H1 (cell line): Measurements from ENCODE around the gene CCDC63. TPM values are rescaled to one million over a fixed set of nuclear protein-coding genes. Genes with fewer than 3 reads are reported as not detected.

Experiments used
- CTCF ChIA-PET: fragments of 300-600 bp; sonication (Branson Sonifier 250); formaldehyde crosslinking; loops from one replicate; lab custom pipeline; 2021; ENCODE audit not compliant: partially characterized antibody; lab: Charles Lee
- POLR2A ChIA-PET: fragments of 300-600 bp; sonication (Branson Sonifier 250); formaldehyde crosslinking; loops from one replicate; lab custom pipeline; 2021; ENCODE audit warnings: inconsistent platforms; ENCODE audit not compliant: partially characterized antibody; lab: Charles Lee
- DNase-seq, 2 experiments: peaks; one replicate each; pipeline versions ENCODE4 v3.0.0 to v3.0.0-alpha.2; 2010 to 2022; ENCODE audit warnings: low spot score in 2 of 2, low read depth in 1 of 2, mixed read lengths in 1 of 2
- FAIRE-seq: peaks from 2 replicates; lab custom pipeline; 2011; peaks lifted over from hg19 to GRCh38; lab: Jason Lieb, UNC
- H2AFZ ChIP-seq: 2 replicates; pipeline ENCODE4 v1.8.1; 2012; ENCODE audit warnings: low read length, inconsistent platforms
- H2AK5ac ChIP-seq: 2 replicates; pipeline ENCODE4 v1.6.1; 2013; ENCODE audit warnings: low read depth, low read length
- H2BK120ac ChIP-seq: replicated peaks from 2 replicates; pipeline ENCODE3; 2013; ENCODE audit warnings: low read depth, low read length, inconsistent platforms
- H2BK12ac ChIP-seq: 2 replicates; pipeline ENCODE4 v1.6.1; 2013; ENCODE audit warnings: low read depth, low read length
- H2BK15ac ChIP-seq: 2 replicates; pipeline ENCODE4 v1.6.1; 2013; ENCODE audit warnings: low read length
- H2BK20ac ChIP-seq: 2 replicates; pipeline ENCODE4 v1.6.1; 2013; ENCODE audit warnings: low read length
- H2BK5ac ChIP-seq: 2 replicates; pipeline ENCODE4 v1.6.1; 2013; ENCODE audit warnings: low read depth, low read length
- H3K14ac ChIP-seq: 2 replicates; pipeline ENCODE4 v1.6.1; 2013; ENCODE audit warnings: inconsistent platforms; ENCODE audit not compliant: insufficient read length
- H3K18ac ChIP-seq: 2 replicates; pipeline ENCODE4 v1.6.1; 2013; ENCODE audit warnings: low read length; ENCODE audit errors: extremely low read depth
- H3K23ac ChIP-seq: 2 replicates; pipeline ENCODE4 v1.6.1; 2013; ENCODE audit warnings: inconsistent platforms; ENCODE audit not compliant: insufficient read length
- H3K23me2 ChIP-seq: 2 replicates; pipeline ENCODE4 v1.6.1; 2013; ENCODE audit warnings: low read depth, low read length
- H3K27ac ChIP-seq: 2 replicates; pipeline ENCODE4 v1.6.1; 2011; ENCODE audit warnings: low read depth, low read length, inconsistent platforms
- H3K27me3 ChIP-seq, 4 experiments: replicated peaks in 1 of 4; 1 replicate in 1 of 4; 2 replicates in 3 of 4; pipeline versions ENCODE4 v1.6.1 to v1.8.1; 2011 to 2013; ENCODE audit warnings: low read length in 3 of 4, mild to moderate bottlenecking in 3 of 4, inconsistent platforms in 2 of 4, mixed read lengths in 2 of 4, moderate library complexity in 1 of 4; ENCODE audit not compliant: control insufficient read depth in 3 of 4, insufficient read depth in 3 of 4; ENCODE audit errors: extremely low read depth in 1 of 4
- H3K36me3 ChIP-seq, 4 experiments: 2 replicates each; pipeline versions ENCODE4 v1.6.1 to v1.8.1; 2011 to 2013; ENCODE audit warnings: mild to moderate bottlenecking in 4 of 4, low read length in 3 of 4, moderate library complexity in 2 of 4, control low read depth in 1 of 4, inconsistent platforms in 1 of 4; ENCODE audit not compliant: insufficient read depth in 4 of 4, control insufficient read depth in 2 of 4
- H3K4ac ChIP-seq: replicated peaks from 2 replicates; pipeline ENCODE3; 2013; ENCODE audit warnings: low read length, low read depth, mixed read lengths, inconsistent platforms; ENCODE audit not compliant: insufficient read length
- H3K4me1 ChIP-seq, 4 experiments: replicated peaks in 1 of 4; 1 replicate in 1 of 4; 2 replicates in 3 of 4; pipeline versions ENCODE4 v1.6.1 to v1.8.1; 2011 to 2013; ENCODE audit warnings: low read length in 3 of 4, inconsistent platforms in 2 of 4, mixed read lengths in 1 of 4; ENCODE audit not compliant: insufficient read depth in 4 of 4, control insufficient read depth in 3 of 4
- H3K4me2 ChIP-seq, 2 experiments: 2 replicates each; pipeline versions ENCODE4 v1.6.1 to v1.8.1; 2011 to 2013; ENCODE audit warnings: low read depth in 2 of 2, low read length in 2 of 2, control low read depth in 1 of 2, inconsistent platforms in 1 of 2, mild to moderate bottlenecking in 1 of 2; ENCODE audit not compliant: insufficient read depth in 1 of 2
- H3K4me3 ChIP-seq, 4 experiments: fragments of 200-600, 300-600 bp in 1 of 4; sonication (generic), shearing (Covaris generic), sonication (Bioruptor Twin) in 1 of 4; 2 replicates each; pipeline versions ENCODE4 v1.5.1 to v1.8.1; 2011 to 2016; ENCODE audit warnings: low read length in 4 of 4, low read depth in 3 of 4, control low read depth in 2 of 4, inconsistent platforms in 2 of 4, mild to moderate bottlenecking in 2 of 4, mixed read lengths in 1 of 4, moderate library complexity in 1 of 4; ENCODE audit not compliant: insufficient read depth in 2 of 4; ENCODE audit errors: extremely low read depth in 1 of 4
- H3K56ac ChIP-seq: replicated peaks from 2 replicates; pipeline ENCODE3; 2013; ENCODE audit warnings: low read depth, mild to moderate bottlenecking, mixed read lengths, low read length, inconsistent platforms; ENCODE audit not compliant: insufficient read length
- H3K79me1 ChIP-seq: 2 replicates; pipeline ENCODE4 v1.6.1; 2013; ENCODE audit warnings: low read depth, low read length, control low read depth
- H3K79me2 ChIP-seq, 2 experiments: 2 replicates each; pipeline versions ENCODE4 v1.6.1 to v1.8.1; 2012 to 2013; ENCODE audit warnings: low read length in 2 of 2, mild to moderate bottlenecking in 2 of 2, inconsistent platforms in 1 of 2; ENCODE audit not compliant: insufficient read depth in 2 of 2, control insufficient read depth in 1 of 2
- H3K9ac ChIP-seq, 4 experiments: replicated peaks in 1 of 4; 1 replicate in 1 of 4; 2 replicates in 3 of 4; pipeline versions ENCODE4 v1.6.1 to v1.8.1; 2011 to 2013; ENCODE audit warnings: low read depth in 3 of 4, low read length in 3 of 4, control low read depth in 2 of 4, mild to moderate bottlenecking in 2 of 4, moderate library complexity in 2 of 4, inconsistent platforms in 1 of 4; ENCODE audit errors: extremely low read depth in 1 of 4
- H3K9me3 ChIP-seq, 2 experiments: 2 replicates each; pipeline versions ENCODE4 v1.6.1 to v1.8.1; 2012 to 2013; ENCODE audit warnings: mild to moderate bottlenecking in 2 of 2, moderate library complexity in 2 of 2, control low read depth in 1 of 2, inconsistent platforms in 1 of 2, low read depth in 1 of 2, low read length in 1 of 2, mixed read lengths in 1 of 2; ENCODE audit not compliant: insufficient read depth in 2 of 2
- H4K20me1 ChIP-seq, 2 experiments: replicated peaks in 1 of 2; 2 replicates each; pipeline versions ENCODE3 to v1.8.1; 2011 to 2013; ENCODE audit warnings: inconsistent platforms in 2 of 2, low read length in 2 of 2, mild to moderate bottlenecking in 1 of 2; ENCODE audit not compliant: insufficient read depth in 2 of 2, control insufficient read depth in 1 of 2
- H4K5ac ChIP-seq: 2 replicates; pipeline ENCODE4 v1.6.1; 2013; ENCODE audit warnings: low read length, low read depth, mixed read lengths, inconsistent platforms; ENCODE audit not compliant: insufficient read length
- H4K8ac ChIP-seq: 2 replicates; pipeline ENCODE4 v1.8.0; 2013; ENCODE audit warnings: mild to moderate bottlenecking, moderate library complexity, low read length, inconsistent platforms; ENCODE audit not compliant: insufficient read depth; ENCODE audit errors: extremely low read depth
- H4K91ac ChIP-seq: replicated peaks from 2 replicates; pipeline ENCODE3; 2013; ENCODE audit warnings: low read length, mixed read lengths, inconsistent platforms; ENCODE audit not compliant: insufficient read length
- CBX8 ChIP-seq: fragments of 300-800, 300-1000 bp; sonication (generic); IDR thresholded peaks from 2 replicates; pipeline ENCODE4 v1.7.1; 2016; ENCODE audit warnings: low read depth, low read length, borderline replicate concordance
- EGR1 ChIP-seq: IDR thresholded peaks from 2 replicates; pipeline ENCODE4 v1.6.1; 2011; ENCODE audit warnings: low read depth, low read length, borderline replicate concordance
- HDAC6 ChIP-seq: IDR thresholded peaks from one replicate; pipeline ENCODE4 v1.7.1; 2012; ENCODE audit warnings: low read depth, mild to moderate bottlenecking, inconsistent platforms, low read length, moderate library complexity
- TEAD4 ChIP-seq: IDR thresholded peaks from 2 replicates; pipeline ENCODE4 v1.6.1; 2012; ENCODE audit warnings: low read depth, low read length, inconsistent platforms, mixed read lengths
- WGBS, 2 experiments: shearing (Covaris generic) in 1 of 2; methylation state at CpG; one replicate each; pipeline versions ENCODE4 v1.1.6 to v1.1.7; 2013 to 2015; ENCODE audit warnings: low lambda C conversion rate in 2 of 2, mixed read lengths in 2 of 2, inconsistent platforms in 1 of 2, low coverage in 1 of 2, missing lambda C conversion rate in 1 of 2; ENCODE audit not compliant: insufficient replicate concordance in 2 of 2, insufficient coverage in 1 of 2, insufficient read length in 1 of 2; ENCODE audit errors: extremely low coverage in 1 of 2, missing lambda C conversion rate in 1 of 2; 5-methylcytosine and 5-hydroxymethylcytosine counted together
- polyA plus RNA-seq, 7 experiments: library from polyadenylated mRNA; depleted of rRNA in 3 of 7; stranded (reverse) in 5 of 7; unstranded in 2 of 7; fragments of >200 nt in 5 of 7; fragments of 200-250 nt in 2 of 7; gene quantifications; 1 replicate in 5 of 7; 2 replicates in 1 of 7; 4 replicates in 1 of 7; pipeline versions ENCODE4 v1.2.1 to v1.2.3, GENCODE V29; 2011 to 2013; ENCODE audit warnings: missing spikeins in 2 of 7, mixed read lengths in 2 of 7
- total RNA-seq: library from RNA; stranded (reverse); fragmentation: NEBNext Ultra II Directional; extraction: Animal tissue kit (Norgen Biotek cat#: 25700); gene quantifications from 2 replicates; pipeline ENCODE4 v1.2.1, GENCODE V29; 2021

CCDC63 gene
- total and polyA plus RNA-seq, 2 of the 8 experiments (the other 6 are each of a cell fraction or from before 2014, with no cell fraction given), result 0.42 to 0.93 TPM

- H3K56ac ChIP-seq, result peak overlapping the region; percentile 70
- H2BK12ac ChIP-seq, result no peak overlapping the region
- no peak overlapping the region for H4K5ac ChIP-seq
- FAIRE-seq, result no peak
- H4K20me1 ChIP-seq, result peaks cover 0 to 4% of the 10 kb centered on the region in 2 experiments
- 85 to 100% methylated on average over 1 to 2 of the region's 2 CpGs for WGBS, 2 experiments
- H2BK20ac ChIP-seq, result no peak overlapping the region
- H2AK5ac ChIP-seq, result no peak overlapping the region
- H2BK15ac ChIP-seq, result no peak overlapping the region
- POLR2A ChIA-PET, result no interaction called here
- no peak overlapping the region for H3K4ac ChIP-seq
- H3K23me2 ChIP-seq, result peaks cover 4% of the 10 kb centered on the region; the same call in 1 of the 2 replicates
- H4K8ac ChIP-seq, result no peak overlapping the region
- no peak overlapping the region for H3K9ac ChIP-seq
- no peak overlapping the region for H3K27ac ChIP-seq
- no peak overlapping the region for H3K18ac ChIP-seq
- no peak overlapping the region for H3K4me2 ChIP-seq
- no peak overlapping the region for H2AFZ ChIP-seq
- H3K4me3 ChIP-seq, result no peak overlapping the region
- no peaks in the 10 kb centered on the region for H3K79me2 ChIP-seq
- no peaks in the 10 kb centered on the region for H3K9me3 ChIP-seq
- no peak overlapping the region for H2BK5ac ChIP-seq
- no peak overlapping the region for H4K91ac ChIP-seq
- H3K23ac ChIP-seq, result no peak overlapping the region
- H3K36me3 ChIP-seq, result no peaks in the 10 kb centered on the region
- no peaks in the 10 kb centered on the region for H3K79me1 ChIP-seq
- no peaks in the 10 kb centered on the region for H3K27me3 ChIP-seq
- CTCF ChIA-PET, result interaction anchor here (1.5 kb wide), 1 partner anchor 13 kb away, joined by 3 read pairs; no protein-coding TSS in a partner anchor
- H2BK120ac ChIP-seq, result no peak overlapping the region
- DNase-seq, result no peak
- no peaks in the 10 kb centered on the region for H3K4me1 ChIP-seq
- TF ChIP-seq TEAD4, result no peak
- TF ChIP-seq EGR1, result no peak
- TF ChIP-seq CBX8, result no peak
- TF ChIP-seq HDAC6, result no peak
- no peak overlapping the region for H3K14ac ChIP-seq
Observed at GRCh38 chr12:110880651-110881050, 33.9 kb downstream of the CCDC63 start.
